ENCODE measurements around the gene CAPZA1. TPM values are rescaled to one million over a fixed set of nuclear protein-coding genes. Genes with fewer than 3 reads are reported as not detected.
"Not testable (repeated sequence)": the region's sequence is repeated elsewhere in the genome, so short reads cannot be mapped to it uniquely, and the experiment has no call there.

CAPZA1 gene
- total RNA-seq, 4 donors from 2014 or later = 65.7 to 93.7 (median 84.1) TPM

GRCh38 chr1:112634367-112634766 is 14.7 kb downstream of the CAPZA1 start:
- no peaks in the 10 kb centered on the region for H3K27me3 ChIP-seq
- peaks cover 0 to 73% (median 7%) of the 10 kb centered on the region in 3 donors for H3K4me1 ChIP-seq
- H3K4me3 ChIP-seq = no peak overlapping the region
- no peaks in the 10 kb centered on the region for H3K9me3 ChIP-seq
- no peak overlapping the region for H3K27ac ChIP-seq
- H3K36me3 ChIP-seq = peaks cover 0 to 9% of the 10 kb centered on the region in 2 donors
- TF ChIP-seq POLR2AphosphoS5 (IDR thresholded peaks at IDR 0.05) = no peak
- no peak for TF ChIP-seq CTCF (IDR thresholded peaks at IDR 0.05)
- no peak for TF ChIP-seq POLR2A (IDR thresholded peaks at IDR 0.05)
- no peak for TF ChIP-seq EP300 (IDR thresholded peaks at IDR 0.05)
- no peak for ATAC-seq

DNA sequence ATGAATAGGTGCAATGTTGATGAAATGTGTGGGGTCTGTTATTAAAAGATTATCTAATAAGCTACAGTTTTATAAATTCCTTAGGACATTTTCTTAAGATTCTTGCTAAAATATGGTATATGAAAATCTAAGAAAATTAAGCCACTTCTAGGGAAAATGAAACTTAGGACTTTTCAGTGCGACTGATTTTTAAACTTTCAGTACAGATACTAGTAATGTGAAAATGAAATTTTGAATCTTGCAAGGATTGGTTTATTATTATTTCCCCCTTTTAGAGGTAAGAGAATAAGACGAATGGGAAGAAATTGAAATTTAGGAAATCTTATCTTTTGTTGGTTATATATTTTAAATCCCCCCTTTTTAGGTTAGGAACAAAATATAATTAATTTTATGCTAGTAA is 16.4 kb downstream of the CAPZA1 start:
- no peak for ATAC-seq
- H3K27me3 ChIP-seq = no peaks in the 10 kb centered on the region
- TF ChIP-seq POLR2A (IDR thresholded peaks at IDR 0.05) (no peak), EP300 (IDR thresholded peaks at IDR 0.05) (no peak), POLR2AphosphoS5 (IDR thresholded peaks at IDR 0.05) (no peak), CTCF (IDR thresholded peaks at IDR 0.05) (no peak)
- no peak overlapping the region for H3K4me3 ChIP-seq
- no peaks in the 10 kb centered on the region for H3K9me3 ChIP-seq
- 78 to 85% methylated on average over 2 of the region's 2 CpGs for WGBS, 2 donors (ENCODE audit: low coverage in 1 of 2)
- H3K4me1 ChIP-seq = peaks cover 0 to 61% (median 7%) of the 10 kb centered on the region in 3 donors
- no peaks in the 10 kb centered on the region for H3K36me3 ChIP-seq
- H3K27ac ChIP-seq = no peak overlapping the region

DNA sequence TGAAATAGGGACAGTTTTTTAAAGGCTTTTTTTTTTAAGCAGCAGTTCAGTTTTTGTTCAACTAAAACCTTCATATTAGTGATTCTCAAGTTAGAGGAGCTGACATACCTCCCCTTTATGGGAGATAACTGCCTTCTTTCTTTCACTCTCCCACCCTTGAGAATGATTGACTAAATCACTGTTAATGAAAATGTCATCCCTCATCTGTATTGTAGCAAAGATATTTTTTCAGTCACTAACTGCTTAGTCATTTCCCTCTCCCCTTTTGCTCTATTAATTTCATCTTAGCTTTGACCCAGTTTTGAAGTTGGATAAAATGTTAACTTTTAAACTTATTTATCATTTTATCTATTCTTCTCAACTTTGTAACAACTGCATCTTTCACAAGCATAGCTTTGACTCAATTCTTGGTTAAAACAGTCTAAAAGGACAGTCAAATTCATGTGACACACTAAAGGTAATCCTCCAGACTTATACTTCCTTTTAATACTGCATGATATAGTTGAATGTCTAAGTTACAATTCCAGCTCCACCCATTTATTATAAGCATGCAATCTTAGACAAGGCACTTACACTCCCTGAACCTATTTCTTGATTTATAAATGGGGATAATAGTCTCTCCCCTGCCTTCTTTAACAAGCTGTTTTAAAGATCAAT is 17.1 kb downstream of the CAPZA1 start:
- no peak overlapping the region for H3K4me3 ChIP-seq
- peaks cover 0 to 55% (median 7%) of the 10 kb centered on the region in 3 donors for H3K4me1 ChIP-seq
- ATAC-seq = no peak
- no peaks in the 10 kb centered on the region for H3K9me3 ChIP-seq
- TF ChIP-seq POLR2A (IDR thresholded peaks at IDR 0.05) (no peak), CTCF (IDR thresholded peaks at IDR 0.05) (no peak), POLR2AphosphoS5 (IDR thresholded peaks at IDR 0.05) (no peak), EP300 (IDR thresholded peaks at IDR 0.05) (no peak)
- no peaks in the 10 kb centered on the region for H3K27me3 ChIP-seq
- peak overlapping the region in 1 of 4 donors; percentile 25 for H3K27ac ChIP-seq
- no peaks in the 10 kb centered on the region for H3K36me3 ChIP-seq

GRCh38 chr1:112637254-112638109 is 17.9 kb downstream of the CAPZA1 start:
- WGBS, 2 donors (ENCODE audit: low coverage in 1 of 2) = 85 to 92% methylated on average over 3 to 4 of the region's 4 CpGs
- Histone ChIP-seq H3K27ac (no peak overlapping the region), H3K4me3 (no peak overlapping the region), H3K4me1 (peaks cover 0 to 48% (median 7%) of the 10 kb centered on the region in 3 donors), H3K9me3 (no peaks in the 10 kb centered on the region), H3K36me3 (no peaks in the 10 kb centered on the region), H3K27me3 (no peaks in the 10 kb centered on the region)
- TF ChIP-seq EP300 (IDR thresholded peaks at IDR 0.05) (no peak), POLR2A (IDR thresholded peaks at IDR 0.05) (no peak), POLR2AphosphoS5 (IDR thresholded peaks at IDR 0.05) (no peak)
- no peak for ATAC-seq

- Histone ChIP-seq H3K9me3 (no peaks in the 10 kb centered on the region), H3K4me1 (peaks cover 0 to 46% (median 7%) of the 10 kb centered on the region in 3 donors), H3K27ac (peak overlapping the region in 1 of 4 donors; percentile 17), H3K27me3 (no peaks in the 10 kb centered on the region), H3K36me3 (no peaks in the 10 kb centered on the region), H3K4me3 (no peak overlapping the region)
- no peak for TF ChIP-seq EP300 (IDR thresholded peaks at IDR 0.05)
- TF ChIP-seq POLR2AphosphoS5 (IDR thresholded peaks at IDR 0.05) = no peak
- no peak for TF ChIP-seq POLR2A (IDR thresholded peaks at IDR 0.05)
- TF ChIP-seq CTCF (IDR thresholded peaks at IDR 0.05) = no peak
- 82% methylated on average over 1 of the region's 1 CpG; no CpG with 5 or more reads in 1 of the 2 donors for WGBS, 2 donors (ENCODE audit: low coverage in 1 of 2)
- no peak for ATAC-seq
Observed at GRCh38 chr1:112638110-112638428, 18.4 kb downstream of the CAPZA1 start.

DNA sequence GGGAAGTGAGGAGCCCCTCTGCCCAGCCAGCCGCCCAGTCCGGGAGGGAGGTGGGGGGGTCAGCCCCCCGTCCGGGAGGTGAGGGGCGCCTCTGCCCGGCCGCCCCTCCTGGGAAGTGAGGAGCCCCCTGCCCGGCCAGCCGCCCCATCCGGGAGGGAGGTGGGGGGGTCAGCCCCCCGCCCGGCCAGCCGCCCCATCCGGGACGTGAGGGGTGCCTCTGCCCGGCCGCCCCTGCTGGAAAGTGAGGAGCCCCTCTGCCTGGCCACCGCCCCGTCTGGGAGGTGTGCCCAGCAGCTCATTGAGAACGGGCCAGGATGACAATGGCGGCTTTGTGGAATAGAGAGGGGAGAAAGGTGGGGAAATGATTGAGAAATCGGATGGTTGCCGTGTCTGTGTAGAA is 20.8 kb downstream of the CAPZA1 start:
- ATAC-seq, H3K27ac ChIP-seq, H3K27me3 ChIP-seq, H3K36me3 ChIP-seq, H3K4me3 ChIP-seq, H3K9me3 ChIP-seq: not testable (repeated sequence)
- 100% methylated on average over 1 of the region's 23 CpGs; no CpG with 5 or more reads in 1 of the 2 donors for WGBS, 2 donors (ENCODE audit: low coverage in 1 of 2)
- peaks cover 0 to 39% (median 7%) of the 10 kb centered on the region in 3 donors for H3K4me1 ChIP-seq

All from gastroesophageal sphincter (tissue), 4 donors.